HG02642 (cell line): ENCODE data around the gene RBFA.
"Not testable (repeated sequence)": the region's sequence is repeated elsewhere in the genome, so short reads cannot be mapped to it uniquely, and the experiment has no call there.

ENCODE experiments used
- ATAC-seq: cut with Tn5 transposase; IDR thresholded peaks from one replicate; pipeline ENCODE4 v1.9.1; 2021; ENCODE audit warnings: mild to moderate bottlenecking; ENCODE audit not compliant: unreplicated experiment, poor library complexity

Gene RBFA

DNA sequence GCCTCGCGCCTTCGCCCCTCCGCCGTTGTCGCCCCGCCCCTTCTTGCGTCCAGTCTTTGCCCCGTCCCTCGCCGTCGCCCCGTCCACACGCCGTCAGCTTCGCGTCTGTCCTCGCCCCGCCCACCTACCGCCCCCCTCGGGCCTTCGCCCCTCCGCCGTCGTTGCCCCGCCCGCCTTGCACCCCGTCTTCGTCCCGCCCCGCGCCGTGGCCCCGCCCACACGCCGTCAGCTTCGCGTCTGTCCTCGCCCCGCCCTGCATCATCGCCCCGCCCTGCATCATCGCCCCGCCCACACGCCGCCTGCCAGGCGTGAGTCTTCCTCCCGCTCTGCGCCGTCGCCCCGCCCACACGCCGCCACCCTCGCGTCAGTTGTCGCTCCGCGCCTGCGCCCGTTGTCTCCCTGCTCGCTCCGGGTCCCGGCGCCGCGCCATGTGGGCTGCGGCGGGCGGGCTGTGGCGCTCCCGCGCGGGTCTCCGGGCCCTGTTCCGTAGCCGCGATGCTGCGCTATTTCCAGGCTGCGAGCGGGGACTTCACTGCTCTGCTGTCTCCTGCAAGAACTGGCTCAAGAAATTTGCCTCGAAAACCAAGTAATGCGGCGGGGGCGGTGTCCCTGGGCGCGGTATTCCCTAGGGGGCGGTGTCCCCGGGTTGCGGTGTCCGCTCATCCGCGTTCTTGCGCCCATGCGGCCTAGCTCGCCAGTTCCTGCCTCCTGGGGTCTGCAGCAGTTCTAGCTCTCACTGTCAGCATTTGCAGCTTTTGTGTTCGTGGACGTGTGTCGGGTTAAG lies at the start of gene RBFA:
TSS of gene RBFA (plus strand) at position 367 of the 784 bp plus-strand sequence. CDS start at position 429, 62 bp downstream.
- peak; percentile 76 for ATAC-seq

- ATAC-seq, result no peak
Observed at GRCh38 chr18:79985172-79985571, 49.1 kb upstream of the RBFA start.

DNA sequence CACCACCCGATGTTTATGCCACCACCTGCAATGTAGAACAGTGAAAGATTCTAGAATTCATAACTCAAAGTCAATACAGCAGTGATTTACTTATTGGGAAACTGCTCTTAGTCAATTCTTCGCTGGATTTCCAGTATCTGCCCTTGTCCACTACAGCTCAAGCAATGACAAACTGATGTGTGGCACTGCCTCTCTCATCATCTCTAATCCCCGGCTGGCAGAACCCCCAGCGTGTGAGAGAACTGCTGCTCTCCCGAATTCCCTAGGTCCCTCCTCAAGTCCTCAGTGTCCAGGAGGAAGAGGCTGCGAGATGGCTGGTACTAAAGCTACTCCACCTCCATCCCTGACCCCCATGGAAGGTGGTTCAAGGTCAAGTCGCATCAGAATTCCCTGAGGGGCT lies 47.5 kb upstream of the RBFA start:
- ATAC-seq, result no peak

DNA sequence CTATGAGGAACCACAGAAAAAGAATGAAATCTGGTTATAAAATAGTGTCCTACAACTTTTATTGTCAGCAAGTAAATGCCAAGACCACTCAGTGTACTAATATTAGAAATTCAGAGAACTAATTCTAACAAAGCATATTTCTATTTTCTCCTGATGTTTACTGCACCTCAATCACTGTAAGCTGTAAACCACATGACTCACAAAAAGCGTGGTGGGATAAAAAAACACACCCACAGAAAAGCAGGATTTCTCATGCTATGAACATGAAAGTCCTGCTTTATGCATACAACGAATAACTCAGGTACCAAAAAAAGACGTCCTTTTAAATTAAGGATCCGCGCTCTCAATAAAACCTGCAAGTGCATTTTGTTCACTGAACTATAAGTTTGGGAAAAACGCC lies 46.7 kb upstream of the RBFA start:
- ATAC-seq, result no peak

GRCh38 chr18:79988071-79988450 lies 46.2 kb upstream of the RBFA start:
- ATAC-seq, result peak; percentile 69

GRCh38 chr18:79988451-79989194 lies 45.6 kb upstream of the RBFA start, which contains the start of gene TXNL4A:
Gene TXNL4A, minus strand, starts transcription at chr18:79988563. Its CDS starts 171 bp downstream, at chr18:79988392.
- ATAC-seq, result peak; percentile 97

DNA sequence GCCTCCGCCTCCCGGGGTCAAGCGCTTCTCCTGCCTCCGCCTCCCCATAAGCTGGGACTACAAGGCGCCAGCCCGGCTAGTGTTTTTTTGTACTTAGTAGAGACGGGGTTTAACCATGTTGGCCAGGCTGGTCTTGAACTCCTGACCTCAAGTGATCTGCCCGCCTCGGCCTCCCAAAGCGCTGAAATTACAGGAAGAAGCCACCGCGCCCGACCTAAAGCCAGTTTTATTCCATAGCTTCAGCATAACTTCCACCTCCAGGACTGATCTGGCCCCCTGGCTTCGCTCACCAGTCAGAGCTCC lies 45.1 kb upstream of the RBFA start:
- no peak for ATAC-seq

DNA sequence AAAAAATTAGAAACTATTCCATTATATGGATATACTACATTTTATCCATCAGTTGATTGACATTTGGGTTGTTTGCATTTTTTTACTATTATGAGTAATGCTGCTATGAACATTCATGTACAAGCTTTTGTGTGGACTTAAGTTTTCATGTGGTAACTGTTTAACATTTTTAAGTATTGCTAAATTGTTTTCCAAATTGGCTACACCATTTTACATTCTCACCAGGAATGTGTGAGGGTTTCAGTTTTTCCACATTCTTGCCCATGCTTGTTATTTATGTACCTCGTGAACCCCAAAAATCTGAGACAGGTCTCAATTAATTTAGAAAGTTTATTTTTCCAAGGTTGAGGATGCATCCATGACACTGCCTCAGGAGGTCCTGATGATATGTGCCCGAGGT lies 42.7 kb upstream of the RBFA start:
- ATAC-seq, result no peak

- ATAC-seq, result not testable (repeated sequence)
Observed at GRCh38 chr18:79999701-80000100, 34.5 kb upstream of the RBFA start.

GRCh38 chr18:80000877-80001276 lies 33.4 kb upstream of the RBFA start:
- ATAC-seq, result no peak

GRCh38 chr18:80002468-80002867 lies 31.8 kb upstream of the RBFA start:
- no peak for ATAC-seq

GRCh38 chr18:80004600-80005342 lies 29.5 kb upstream of the RBFA start:
- ATAC-seq, result no peak

DNA sequence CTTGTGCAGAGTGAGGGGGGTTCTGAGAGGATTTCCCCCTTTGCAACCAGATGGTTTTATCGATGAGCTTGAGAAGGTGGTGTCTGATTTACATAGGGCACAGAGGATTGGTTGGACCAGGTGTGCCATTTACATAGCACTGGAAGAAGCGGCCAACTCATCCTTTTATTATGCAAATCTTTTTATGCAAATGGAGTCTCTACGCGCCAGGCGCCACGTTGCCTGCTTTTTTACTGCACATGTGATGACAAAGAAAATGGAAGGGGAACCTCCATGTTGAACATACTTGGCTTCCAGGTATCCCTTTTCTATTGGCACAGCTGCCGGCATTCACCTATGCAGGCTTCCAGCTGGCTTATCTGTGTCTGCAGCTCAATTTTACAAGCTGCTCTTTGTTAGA lies 27.5 kb upstream of the RBFA start:
- ATAC-seq, result no peak

GRCh38 chr18:80009661-80010550 lies 24.3 kb upstream of the RBFA start:
- no peak for ATAC-seq

- no peak for ATAC-seq
Observed at GRCh38 chr18:80010551-80010906, 23.7 kb upstream of the RBFA start.

- not testable (repeated sequence) for ATAC-seq
Observed at GRCh38 chr18:80011496-80012137, 22.6 kb upstream of the RBFA start.

- no peak for ATAC-seq
Observed at GRCh38 chr18:80012714-80013113, 21.5 kb upstream of the RBFA start.

- ATAC-seq, result no peak
Observed at GRCh38 chr18:80022613-80023012, 11.6 kb upstream of the RBFA start.

DNA sequence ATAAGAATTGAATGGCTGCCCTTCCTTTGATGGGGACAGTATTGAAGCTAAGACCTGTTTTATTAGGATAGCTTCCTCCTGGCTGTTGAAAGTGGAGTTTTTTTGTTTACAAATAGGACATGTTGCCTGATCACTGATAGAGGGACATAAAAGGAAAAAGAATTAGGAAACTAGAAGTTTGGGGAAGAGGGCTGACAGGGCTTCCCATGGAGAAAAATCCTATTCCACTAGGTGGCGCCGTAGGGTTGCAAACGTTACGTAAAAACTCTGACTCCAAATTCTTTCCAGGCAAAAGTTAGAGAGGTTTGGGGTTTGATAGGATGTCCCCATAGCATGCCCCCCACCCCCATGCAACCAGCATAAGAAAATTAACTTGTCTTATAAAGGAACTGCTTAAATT lies 11.1 kb upstream of the RBFA start:
- no peak for ATAC-seq

GRCh38 chr18:80026363-80026762 lies 7.9 kb upstream of the RBFA start:
- ATAC-seq, result no peak
